ENCODE data around the gene CILP2.

DNA sequence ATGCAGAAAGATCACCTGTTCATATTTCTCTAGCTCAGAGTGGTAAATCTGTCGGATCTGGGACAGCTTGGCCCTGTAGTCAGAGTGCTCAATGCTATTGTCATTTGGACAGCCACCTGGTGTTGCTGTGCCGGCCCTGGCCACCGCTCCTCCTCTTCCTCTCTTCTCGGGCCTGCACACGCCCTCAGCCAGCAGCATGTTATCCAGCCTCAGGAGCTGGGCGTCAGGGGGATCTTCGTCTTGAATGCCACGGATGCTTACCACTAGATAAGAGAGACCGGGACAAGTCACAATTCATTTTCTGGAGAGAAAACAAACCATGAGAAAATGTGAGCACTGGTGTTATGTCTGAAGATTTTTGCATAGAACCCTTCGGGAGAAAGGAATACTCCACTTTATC lies 32.5 kb downstream of the CILP2 start:
- TF ChIP-seq POLR2AphosphoS5 (IDR thresholded peaks at IDR 0.05) (no peak), POLR2A (IDR thresholded peaks at IDR 0.05) (no peak)
